GM12873 (cell line): ENCODE data around the gene CMSS1.

Experiments
- TF ChIP-seq, protein P1 (sequence below): IDR thresholded peaks from 2 replicates; pipeline ENCODE4 v1.5.1; 2012; ENCODE audit warnings: low read depth, mild to moderate bottlenecking, moderate library complexity, low read length, control low read depth; ENCODE audit not compliant: insufficient read depth; ENCODE audit errors: missing control alignments

The CMSS1 gene

GRCh38 chr3:100075851-100076730 is 258.4 kb downstream of the CMSS1 start:
- TF ChIP-seq, protein P1, sequence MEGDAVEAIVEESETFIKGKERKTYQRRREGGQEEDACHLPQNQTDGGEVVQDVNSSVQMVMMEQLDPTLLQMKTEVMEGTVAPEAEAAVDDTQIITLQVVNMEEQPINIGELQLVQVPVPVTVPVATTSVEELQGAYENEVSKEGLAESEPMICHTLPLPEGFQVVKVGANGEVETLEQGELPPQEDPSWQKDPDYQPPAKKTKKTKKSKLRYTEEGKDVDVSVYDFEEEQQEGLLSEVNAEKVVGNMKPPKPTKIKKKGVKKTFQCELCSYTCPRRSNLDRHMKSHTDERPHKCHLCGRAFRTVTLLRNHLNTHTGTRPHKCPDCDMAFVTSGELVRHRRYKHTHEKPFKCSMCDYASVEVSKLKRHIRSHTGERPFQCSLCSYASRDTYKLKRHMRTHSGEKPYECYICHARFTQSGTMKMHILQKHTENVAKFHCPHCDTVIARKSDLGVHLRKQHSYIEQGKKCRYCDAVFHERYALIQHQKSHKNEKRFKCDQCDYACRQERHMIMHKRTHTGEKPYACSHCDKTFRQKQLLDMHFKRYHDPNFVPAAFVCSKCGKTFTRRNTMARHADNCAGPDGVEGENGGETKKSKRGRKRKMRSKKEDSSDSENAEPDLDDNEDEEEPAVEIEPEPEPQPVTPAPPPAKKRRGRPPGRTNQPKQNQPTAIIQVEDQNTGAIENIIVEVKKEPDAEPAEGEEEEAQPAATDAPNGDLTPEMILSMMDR, result no peak

DNA sequence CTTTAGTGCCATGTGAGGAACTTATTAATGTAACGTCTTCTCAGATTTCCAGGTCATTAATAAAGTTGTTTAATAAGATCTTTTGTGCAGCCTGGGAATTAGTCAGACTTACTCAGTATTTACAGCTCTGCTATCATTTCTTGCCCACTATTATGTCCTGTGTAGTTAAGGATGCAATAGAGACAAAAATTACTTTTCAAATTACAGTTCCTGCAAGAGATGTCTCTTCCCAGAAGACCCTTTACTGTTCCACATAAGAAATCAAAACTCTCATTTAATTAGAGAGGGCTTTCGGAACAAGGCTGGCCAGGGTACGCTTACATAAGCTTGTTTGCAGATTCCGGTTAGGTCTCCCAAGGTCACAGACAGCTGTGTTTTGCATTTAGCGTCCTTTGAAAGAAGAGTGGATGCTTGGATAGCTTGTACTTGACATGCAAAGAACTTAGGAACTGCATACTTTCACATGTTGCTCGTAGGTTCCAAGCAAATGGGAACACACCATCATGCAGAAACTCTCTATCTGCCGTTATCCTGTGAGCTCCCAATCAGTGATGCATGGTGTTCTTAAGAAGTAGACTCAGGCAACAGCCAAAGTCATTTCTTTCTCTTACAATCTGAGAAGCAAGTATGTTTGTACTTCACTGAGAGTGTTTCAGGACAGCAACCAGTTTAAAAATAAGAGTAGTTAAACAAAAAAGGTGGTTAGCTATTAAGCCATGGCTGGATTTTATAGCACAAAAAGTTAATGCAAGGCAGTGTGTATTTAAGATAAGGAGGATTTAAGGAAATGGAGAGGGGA is 259.3 kb downstream of the CMSS1 start:
- TF ChIP-seq, protein P1, result no peak

DNA sequence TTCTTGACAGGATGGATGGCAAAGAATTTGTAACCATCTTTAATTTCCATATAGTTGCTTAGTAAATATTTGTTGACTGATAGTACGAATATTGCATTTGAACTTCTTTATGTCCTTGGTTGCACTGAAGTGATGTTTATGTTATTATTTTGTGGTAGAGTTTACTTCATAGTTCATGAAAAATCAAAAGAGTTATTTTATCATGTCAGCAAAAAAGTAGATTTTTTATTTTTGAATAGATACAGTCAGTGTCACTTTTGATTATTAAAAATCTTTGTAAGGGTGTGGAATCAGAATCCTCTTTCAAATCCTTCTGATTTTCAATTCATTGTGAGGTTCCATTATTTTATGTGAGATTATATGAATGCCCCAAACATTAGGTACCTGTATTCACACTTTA is 261.7 kb downstream of the CMSS1 start:
- TF ChIP-seq, protein P1, result no peak

GRCh38 chr3:100080573-100080972 is 262.9 kb downstream of the CMSS1 start:
- TF ChIP-seq, protein P1, result no peak

- TF ChIP-seq, protein P1, result no peak
These were observed 263.6 kb downstream of the CMSS1 start for GRCh38 chr3:100081311-100081710.

- TF ChIP-seq, protein P1, result no peak
These were observed 264.5 kb downstream of the CMSS1 start for GRCh38 chr3:100081986-100082692.
